K562 (cell line): ENCODE data around the gene NBEA. TPM values are rescaled to one million over a fixed set of nuclear protein-coding genes. Genes with fewer than 3 reads are reported as not detected.

Source experiments
- ATAC-seq: fragments of 200-7000 bp; cut with Tn5 transposase; 3 replicates; pipeline ENCODE4 v1.9.1; 2020; ENCODE audit warnings: moderate library complexity
- BruUV-seq: library from RNA; stranded (reverse); fragments of 400-500 nt; replicated peaks from 2 replicates; lab custom pipeline; 2021; lab: Mats Ljungman, UMichigan
- CTCF ChIA-PET: fragments of 300-600 bp; formaldehyde crosslinking; extraction: SDS; loops from one replicate; lab custom pipeline; 2021; ENCODE audit warnings: low intra/inter-chr PET ratio; lab: Yijun Ruan, JAX
- POLR2A ChIA-PET: fragments of 300-600, 350-650 bp; sonication (Branson Sonifier 250); formaldehyde crosslinking; extraction: SDS; loops from one replicate; lab custom pipeline; 2021; ENCODE audit warnings: antibody characterized with exemption, inconsistent platforms; lab: Yijun Ruan, JAX
- DNase-seq, 4 experiments: peaks; one replicate each; pipeline versions ENCODE4 v3.0.0 to v3.0.0-alpha.2; 2011 to 2018; ENCODE audit warnings: low spot score in 3 of 4, mixed read lengths in 3 of 4; ENCODE audit errors: extremely low read depth in 1 of 4
- FAIRE-seq: peaks from 2 replicates; lab custom pipeline; 2011; peaks lifted over from hg19 to GRCh38; lab: Jason Lieb, UNC
- H2AFZ ChIP-seq: 2 replicates; pipeline ENCODE4 v1.6.0; 2011; ENCODE audit warnings: low read depth, low read length, control low read depth, inconsistent platforms
- H3K27ac ChIP-seq: fragments of 200-600 bp; 3 replicates; pipeline ENCODE4 v1.8.0; 2011; ENCODE audit warnings: low read depth, mild to moderate bottlenecking, control low read depth, inconsistent platforms, low read length, moderate library complexity, mixed read lengths; ENCODE audit errors: extremely low read depth
- H3K27me3 ChIP-seq, 2 experiments: fragments of 300-600 bp in 1 of 2; 2 replicates in 1 of 2; 3 replicates in 1 of 2; pipeline versions ENCODE4 v1.6.0 to v1.8.0; 2011; ENCODE audit warnings: inconsistent platforms in 2 of 2, low read length in 2 of 2, mild to moderate bottlenecking in 1 of 2, mixed read lengths in 1 of 2, moderate library complexity in 1 of 2; ENCODE audit not compliant: control insufficient read depth in 2 of 2, insufficient read depth in 2 of 2
- H3K36me3 ChIP-seq: fragments of 300-600 bp; 3 replicates; pipeline ENCODE4 v1.8.0; 2011; ENCODE audit warnings: mild to moderate bottlenecking, low read length, inconsistent platforms; ENCODE audit not compliant: control insufficient read depth, insufficient read depth
- H3K4me1 ChIP-seq, 2 experiments: fragments of 200-600 bp in 1 of 2; replicated peaks in 1 of 2; 2 replicates in 1 of 2; 3 replicates in 1 of 2; pipeline versions ENCODE4 v1.5.1 to v1.8.0; 2011; ENCODE audit warnings: inconsistent platforms in 2 of 2, low read length in 2 of 2, mild to moderate bottlenecking in 1 of 2, mixed read lengths in 1 of 2, moderate library complexity in 1 of 2; ENCODE audit not compliant: control insufficient read depth in 2 of 2, insufficient read depth in 2 of 2
- H3K4me2 ChIP-seq: 2 replicates; pipeline ENCODE4 v1.6.1; 2011; ENCODE audit warnings: low read length, control low read depth, inconsistent platforms, mixed read lengths; ENCODE audit not compliant: insufficient read depth
- H3K4me3 ChIP-seq: fragments of 200-600 bp; sonication (generic), shearing (Covaris generic); 2 replicates; pipeline ENCODE4 v1.5.1; 2016; ENCODE audit warnings: control low read depth, inconsistent platforms
- H3K79me2 ChIP-seq: fragments of 200-600 bp; 3 replicates; pipeline ENCODE4 v1.8.0; 2011; ENCODE audit warnings: low read length, inconsistent platforms; ENCODE audit not compliant: control insufficient read depth, insufficient read depth
- H3K9ac ChIP-seq, 2 experiments: 2 replicates each; pipeline versions ENCODE4 v1.6.0 to v1.6.1; 2011; ENCODE audit warnings: low read depth in 2 of 2, low read length in 2 of 2, control low read depth in 1 of 2, inconsistent platforms in 1 of 2, mild to moderate bottlenecking in 1 of 2, mixed read lengths in 1 of 2; ENCODE audit not compliant: insufficient read depth in 1 of 2
- H3K9me1 ChIP-seq: one replicate; pipeline ENCODE4 v1.6.0; 2011; ENCODE audit warnings: inconsistent platforms, mild to moderate bottlenecking, low read length, moderate library complexity; ENCODE audit not compliant: control insufficient read depth, insufficient read depth
- H3K9me3 ChIP-seq: replicated peaks from 2 replicates; pipeline ENCODE4 v1.5.1; 2011; ENCODE audit warnings: low read depth, low read length, inconsistent platforms; ENCODE audit not compliant: control insufficient read depth, insufficient read depth
- H4K20me1 ChIP-seq: replicated peaks from 2 replicates; pipeline ENCODE4 v1.6.1; 2011; ENCODE audit warnings: low read length, inconsistent platforms, mixed read lengths; ENCODE audit not compliant: control insufficient read depth, insufficient read depth
- CTCFL ChIP-seq: IDR thresholded peaks from 2 replicates; pipeline ENCODE4 v1.6.1; 2011; ENCODE audit warnings: borderline replicate concordance, low read depth, mild to moderate bottlenecking, moderate library complexity, low read length; ENCODE audit not compliant: insufficient read depth, poor library complexity, severe bottlenecking
- EP300 ChIP-seq: IDR thresholded peaks from 2 replicates; pipeline ENCODE4 v1.6.1; 2012; ENCODE audit warnings: low read length, improper control_type of control experiment
- FOXK1 ChIP-seq: sonication (generic); formaldehyde crosslinking; IDR thresholded peaks from 2 replicates; pipeline ENCODE4 v1.8.0; 2022; ENCODE audit warnings: missing genetic modification reagents, mild to moderate bottlenecking, borderline replicate concordance
- HNRNPUL1 ChIP-seq: fragments of 200-400 bp; formaldehyde crosslinking; IDR thresholded peaks from 2 replicates; pipeline ENCODE4 v1.6.1; 2017; ENCODE audit warnings: low read length
- KLF1 ChIP-seq: fragments of 450-650 bp; IDR thresholded peaks from 2 replicates; pipeline ENCODE4 v1.6.1; 2016; ENCODE audit warnings: missing genetic modification characterization, missing compliant biosample characterization
- MEF2A ChIP-seq: IDR thresholded peaks from 2 replicates; pipeline ENCODE4 v1.6.1; 2011; ENCODE audit warnings: low read depth, mild to moderate bottlenecking, low read length, moderate library complexity; ENCODE audit not compliant: control insufficient read depth
- MITF ChIP-seq: IDR thresholded peaks from 2 replicates; pipeline ENCODE4 v1.6.1; 2014; ENCODE audit warnings: antibody characterized with exemption
- TFAP4 ChIP-seq: sonication (generic); formaldehyde crosslinking; IDR thresholded peaks from 2 replicates; pipeline ENCODE4 v1.8.0; 2022; ENCODE audit warnings: missing genetic modification reagents, mild to moderate bottlenecking, moderate library complexity, borderline replicate concordance
- YBX1 ChIP-seq: fragments of 450-650 bp; IDR thresholded peaks from 2 replicates; pipeline ENCODE4 v1.7.1; 2016; ENCODE audit warnings: mild to moderate bottlenecking
- WGBS: fragments of 100-300 bp; shearing (Covaris generic); methylation state at CpG from one replicate; pipeline ENCODE4 v1.1.6; 2016; ENCODE audit warnings: low coverage, mixed read lengths; ENCODE audit not compliant: insufficient coverage; ENCODE audit errors: missing lambda C conversion rate; 5-methylcytosine and 5-hydroxymethylcytosine counted together
- in situ Hi-C: fragments of 300-500 bp; cut with MboI; formaldehyde crosslinking; loops from 4 replicates; pipeline ENCODE4 v1.15.0; 2018; ENCODE audit warnings: inconsistent platforms, mixed read lengths
- intact Hi-C: fragments of 100-400 bp; cut with micrococcal nuclease; formaldehyde crosslinking; loops from 2 replicates; pipeline ENCODE4 v1.14.2; 2022
- polyA plus RNA-seq, 8 experiments: library from polyadenylated mRNA; depleted of rRNA in 4 of 8; stranded (reverse) in 5 of 8; unstranded in 3 of 8; fragments of >200 nt; fragmentation: Nextera tagmentation in 2 of 8; fragmentation: Illumina TruSeq in 1 of 8; extraction: Ambion mirVana in 2 of 8; extraction: Trizol in 1 of 8; gene quantifications; 2 replicates each; pipeline versions ENCODE4 v1.2.1 to v1.2.3, GENCODE V29; 2011 to 2014; ENCODE audit warnings: inconsistent platforms in 1 of 8, missing spikeins in 1 of 8
- total RNA-seq, 7 experiments: library from RNA; depleted of rRNA in 6 of 7; stranded (reverse); fragments of >200 nt in 6 of 7; fragmentation: Illumina TruSeq in 2 of 7; extraction: Trizol in 2 of 7; gene quantifications; 2 replicates each; pipeline versions ENCODE4 v1.2.1 to v1.2.3, GENCODE V29; 2011 to 2021; ENCODE audit warnings: low replicate concordance in 1 of 7

Gene NBEA
- total and polyA plus RNA-seq, 9 of the 15 experiments (the other 6 are each of a cell fraction or from before 2014, with no cell fraction given) = 0.03 to 0.94 (median 0.05) TPM; not detected in 2

- BruUV-seq = no TSS peak
- in situ Hi-C loops = no loop called here
- 0% methylated on average over 2 of the region's 2 CpGs for WGBS
These were observed 194.5 kb downstream of the NBEA start for GRCh38 chr13:35136585-35136984.

More at GRCh38 chr13:35136585-35136984, 194.5 kb downstream of the NBEA start:
- no peak for ATAC-seq
- no peak overlapping the region for H3K27ac ChIP-seq
- H3K4me2 ChIP-seq = no peak overlapping the region
- TF ChIP-seq YBX1 = no peak
- no peak for TF ChIP-seq TFAP4 (CRISPR knock-in tag)
- TF ChIP-seq EP300 = no peak
- TF ChIP-seq CTCFL = no peak
- no peak for TF ChIP-seq FOXK1 (CRISPR knock-in tag)
- no peak for TF ChIP-seq MITF
- TF ChIP-seq KLF1 (tag) = no peak
- no peak for TF ChIP-seq MEF2A
- TF ChIP-seq HNRNPUL1 = no peak
- no peak overlapping the region for H3K9ac ChIP-seq
- ChIA-PET CTCF (no interaction called here), POLR2A (no interaction called here)
- no peaks in the 10 kb centered on the region for H3K4me1 ChIP-seq
- H4K20me1 ChIP-seq = no peaks in the 10 kb centered on the region
- no peaks in the 10 kb centered on the region for H3K27me3 ChIP-seq
- intact Hi-C loops = no loop called here
- H3K9me3 ChIP-seq = no peaks in the 10 kb centered on the region
- H2AFZ ChIP-seq = no peak overlapping the region
- no peak for DNase-seq
- no peak for FAIRE-seq
- no peaks in the 10 kb centered on the region for H3K36me3 ChIP-seq
- H3K4me3 ChIP-seq = no peak overlapping the region
- no peaks in the 10 kb centered on the region for H3K9me1 ChIP-seq
- H3K79me2 ChIP-seq = no peaks in the 10 kb centered on the region
